Mesenchymal stem cell (in vitro differentiated cells and primary cell): ENCODE results near the gene SEC14L5.

ENCODE experiments used
- DNase-seq: peaks from one replicate; pipeline ENCODE4 v3.0.0-alpha.2; 2013
- H2AFZ ChIP-seq: one replicate; pipeline ENCODE4 v1.6.1; 2013; ENCODE audit warnings: low read depth, mild to moderate bottlenecking, control low read depth, inconsistent platforms, low read length, moderate library complexity
- H2AK5ac ChIP-seq: 2 replicates; pipeline ENCODE4 v1.6.1; 2013; ENCODE audit warnings: low read length, moderate library complexity, mild to moderate bottlenecking, inconsistent platforms; ENCODE audit not compliant: severe bottlenecking
- H2BK120ac ChIP-seq: one replicate; pipeline ENCODE4 v1.6.1; 2013; ENCODE audit warnings: low read depth, mild to moderate bottlenecking, inconsistent platforms, low read length, moderate library complexity
- H2BK12ac ChIP-seq, 2 experiments: one replicate each; pipeline ENCODE4 v1.6.1; 2013; ENCODE audit warnings: inconsistent platforms in 2 of 2, low read length in 2 of 2, mild to moderate bottlenecking in 2 of 2, moderate library complexity in 2 of 2, control low read depth in 1 of 2
- H2BK15ac ChIP-seq: one replicate; pipeline ENCODE4 v1.6.1; 2013; ENCODE audit warnings: mild to moderate bottlenecking, low read depth, inconsistent platforms; ENCODE audit not compliant: poor library complexity, severe bottlenecking
- H2BK5ac ChIP-seq: 2 replicates; pipeline ENCODE4 v1.6.1; 2013; ENCODE audit warnings: low read depth, mild to moderate bottlenecking, low read length, control low read depth, inconsistent platforms; ENCODE audit not compliant: poor library complexity, severe bottlenecking
- H3K14ac ChIP-seq, 2 experiments: one replicate each; pipeline ENCODE4 v1.6.1; 2013; ENCODE audit warnings: inconsistent platforms in 2 of 2, low read length in 2 of 2, control low read depth in 1 of 2, mild to moderate bottlenecking in 1 of 2, moderate library complexity in 1 of 2
- H3K18ac ChIP-seq, 2 experiments: one replicate each; pipeline ENCODE4 v1.6.1; 2013; ENCODE audit warnings: inconsistent platforms in 2 of 2, low read length in 2 of 2, control low read depth in 1 of 2, low read depth in 1 of 2, mild to moderate bottlenecking in 1 of 2
- H3K23ac ChIP-seq, 2 experiments: one replicate each; pipeline ENCODE4 v1.6.1; 2013; ENCODE audit warnings: inconsistent platforms in 2 of 2, low read length in 2 of 2, mild to moderate bottlenecking in 2 of 2, moderate library complexity in 2 of 2, control low read depth in 1 of 2
- H3K27ac ChIP-seq: 2 replicates; pipeline ENCODE4 v1.5.1; 2013; ENCODE audit warnings: mild to moderate bottlenecking, moderate library complexity, low read length, control low read depth, inconsistent platforms; ENCODE audit not compliant: poor library complexity, severe bottlenecking
- H3K27me3 ChIP-seq, 2 experiments: 2 replicates each; pipeline versions ENCODE4 v1.6.1 to v1.7.0; 2013; ENCODE audit warnings: low read length in 2 of 2, mild to moderate bottlenecking in 2 of 2, moderate library complexity in 2 of 2, control low read depth in 1 of 2, inconsistent platforms in 1 of 2; ENCODE audit not compliant: control insufficient read depth in 1 of 2, insufficient read depth in 1 of 2
- H3K36me3 ChIP-seq, 2 experiments: 2 replicates each; pipeline versions ENCODE4 v1.6.1 to v1.7.0; 2013; ENCODE audit warnings: low read length in 2 of 2, control low read depth in 1 of 2, inconsistent platforms in 1 of 2, low read depth in 1 of 2, mild to moderate bottlenecking in 1 of 2; ENCODE audit not compliant: insufficient read depth in 2 of 2, control insufficient read depth in 1 of 2
- H3K4ac ChIP-seq, 2 experiments: one replicate each; pipeline ENCODE4 v1.6.1; 2013; ENCODE audit warnings: inconsistent platforms in 2 of 2, low read length in 2 of 2, mild to moderate bottlenecking in 2 of 2, moderate library complexity in 2 of 2, control low read depth in 1 of 2, low read depth in 1 of 2
- H3K4me1 ChIP-seq: 2 replicates; pipeline ENCODE4 v1.6.1; 2013; ENCODE audit warnings: low read depth, low read length, control low read depth; ENCODE audit not compliant: control insufficient read depth, insufficient read depth
- H3K4me2 ChIP-seq: 2 replicates; pipeline ENCODE4 v1.6.1; 2013; ENCODE audit warnings: low read length, mild to moderate bottlenecking, inconsistent platforms; ENCODE audit not compliant: poor library complexity, severe bottlenecking
- H3K4me3 ChIP-seq, 2 experiments: 2 replicates each; pipeline versions ENCODE4 v1.5.1 to v1.7.0; 2013; ENCODE audit warnings: low read length in 2 of 2, mild to moderate bottlenecking in 2 of 2, control low read depth in 1 of 2, low read depth in 1 of 2; ENCODE audit not compliant: insufficient read depth in 1 of 2
- H3K79me1 ChIP-seq: replicated peaks from 2 replicates; pipeline ENCODE4 v1.6.1; 2013; ENCODE audit warnings: mild to moderate bottlenecking, control low read depth, low read length, inconsistent platforms; ENCODE audit not compliant: poor library complexity, severe bottlenecking
- H3K9ac ChIP-seq: 2 replicates; pipeline ENCODE4 v1.7.0; 2013; ENCODE audit warnings: mild to moderate bottlenecking, low read length, moderate library complexity
- H3K9me3 ChIP-seq: 2 replicates; pipeline ENCODE4 v1.7.0; 2013; ENCODE audit warnings: mild to moderate bottlenecking, low read length; ENCODE audit not compliant: control insufficient read depth
- H4K8ac ChIP-seq: one replicate; pipeline ENCODE4 v1.6.1; 2013; ENCODE audit warnings: inconsistent platforms, mild to moderate bottlenecking, low read length, moderate library complexity
- H4K91ac ChIP-seq: one replicate; pipeline ENCODE4 v1.6.1; 2013; ENCODE audit warnings: mild to moderate bottlenecking, low read length, inconsistent platforms
- WGBS: methylation state at CpG from one replicate; pipeline ENCODE4 v1.1.7; 2013; ENCODE audit warnings: mixed read lengths; 5-methylcytosine and 5-hydroxymethylcytosine counted together

Gene SEC14L5

DNA sequence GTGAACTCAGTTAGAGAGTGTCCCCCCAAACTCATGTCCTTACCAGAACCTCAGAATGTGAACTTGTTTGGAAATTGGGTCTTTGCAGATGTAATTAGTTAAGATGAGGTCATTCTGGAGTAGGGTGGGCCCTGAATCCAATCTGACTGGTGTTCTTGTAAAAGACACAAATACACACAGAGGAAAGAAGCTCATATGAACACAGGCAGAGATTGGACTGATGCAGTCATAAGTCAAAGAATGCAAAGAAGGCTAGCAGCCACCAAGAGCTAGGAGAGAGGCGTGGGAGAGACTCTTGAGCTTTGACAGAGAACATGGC is 77.7 kb downstream of the SEC14L5 start:
- Histone ChIP-seq H2BK5ac (no peak overlapping the region), H2BK120ac (no peak overlapping the region), H3K14ac (no peak overlapping the region), H2AK5ac (no peak overlapping the region), H4K8ac (no peak overlapping the region), H3K4me2 (no peak overlapping the region), H3K4me1 (peaks cover 7% of the 10 kb centered on the region), H3K79me1 (peaks cover 13% of the 10 kb centered on the region), H3K9me3 (no peaks in the 10 kb centered on the region), H3K27me3 (peaks cover 6 to 8% of the 10 kb centered on the region in 2 experiments), H3K23ac (no peak overlapping the region), H2BK12ac (no peak overlapping the region), H3K36me3 (peaks cover 0 to 4% of the 10 kb centered on the region in 2 experiments), H3K4ac (no peak overlapping the region), H3K9ac (no peak overlapping the region), H2BK15ac (no peak overlapping the region), H3K4me3 (no peak overlapping the region), H2AFZ (no peak overlapping the region), H3K18ac (no peak overlapping the region), H4K91ac (no peak overlapping the region), H3K27ac (no peak overlapping the region)
- WGBS: 59% methylated on average over 1 of the region's 1 CpG
- peak; percentile 3 for DNase-seq

DNA sequence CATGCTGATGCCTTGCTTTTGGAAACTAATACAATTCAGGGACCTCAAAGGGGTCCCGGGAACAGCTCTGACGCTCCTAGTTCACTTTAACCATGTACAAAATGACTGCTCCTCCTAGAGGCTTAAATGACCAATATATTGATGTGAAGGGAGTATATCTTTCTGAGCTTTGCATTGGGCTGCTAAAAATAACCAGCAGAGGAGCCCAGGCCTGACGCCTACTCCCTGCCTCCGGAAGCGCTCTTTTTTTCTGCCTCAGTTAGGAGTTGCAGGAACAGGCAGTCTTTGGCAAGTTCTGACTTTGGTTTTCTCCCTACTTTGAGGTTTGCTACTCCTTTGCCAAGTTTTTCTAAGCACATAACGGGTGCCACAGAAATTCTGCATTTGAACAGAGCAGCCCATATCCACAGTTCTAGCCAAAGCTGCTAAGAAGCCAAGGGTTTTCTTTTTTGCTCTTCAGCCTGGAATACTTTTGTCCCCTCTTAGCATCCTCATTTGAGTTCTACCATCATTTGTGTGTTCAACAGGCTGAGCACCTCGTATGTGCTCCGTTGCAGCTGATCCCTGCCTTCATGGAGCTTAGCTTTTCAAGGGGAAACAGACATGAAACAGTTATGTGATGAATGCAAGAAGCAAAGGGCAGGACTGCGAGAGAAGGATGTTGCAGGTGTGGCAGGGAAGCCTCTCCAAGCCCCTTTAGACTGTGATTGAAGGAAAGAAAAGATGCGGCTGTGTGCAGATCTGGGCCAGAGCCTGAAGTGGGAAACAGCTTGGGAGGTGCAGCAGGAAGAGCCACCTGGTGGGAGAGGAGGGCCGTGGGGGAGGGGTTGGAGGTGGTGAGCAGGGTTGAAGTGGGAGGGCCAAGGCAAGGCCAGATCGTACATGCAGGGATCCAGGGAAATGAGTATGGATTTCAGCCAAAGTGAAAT is 78.4 kb downstream of the SEC14L5 start:
- Histone ChIP-seq H2BK12ac (no peak overlapping the region), H4K8ac (no peak overlapping the region), H2AFZ (no peak overlapping the region), H3K9ac (no peak overlapping the region), H3K79me1 (peaks cover 13% of the 10 kb centered on the region), H2AK5ac (no peak overlapping the region), H2BK5ac (no peak overlapping the region), H3K23ac (no peak overlapping the region), H4K91ac (no peak overlapping the region), H3K27me3 (peaks cover 8 to 11% of the 10 kb centered on the region in 2 experiments), H3K27ac (no peak overlapping the region), H3K9me3 (no peaks in the 10 kb centered on the region), H3K4me1 (peaks cover 12% of the 10 kb centered on the region), H3K4me3 (no peak overlapping the region), H3K14ac (no peak overlapping the region), H3K4ac (no peak overlapping the region), H3K36me3 (peaks cover 0 to 3% of the 10 kb centered on the region in 2 experiments), H3K4me2 (no peak overlapping the region), H3K18ac (no peak overlapping the region), H2BK120ac (no peak overlapping the region), H2BK15ac (no peak overlapping the region)
- DNase-seq: peak; percentile 9
- WGBS: 52% methylated on average over 9 of the region's 12 CpGs

DNA sequence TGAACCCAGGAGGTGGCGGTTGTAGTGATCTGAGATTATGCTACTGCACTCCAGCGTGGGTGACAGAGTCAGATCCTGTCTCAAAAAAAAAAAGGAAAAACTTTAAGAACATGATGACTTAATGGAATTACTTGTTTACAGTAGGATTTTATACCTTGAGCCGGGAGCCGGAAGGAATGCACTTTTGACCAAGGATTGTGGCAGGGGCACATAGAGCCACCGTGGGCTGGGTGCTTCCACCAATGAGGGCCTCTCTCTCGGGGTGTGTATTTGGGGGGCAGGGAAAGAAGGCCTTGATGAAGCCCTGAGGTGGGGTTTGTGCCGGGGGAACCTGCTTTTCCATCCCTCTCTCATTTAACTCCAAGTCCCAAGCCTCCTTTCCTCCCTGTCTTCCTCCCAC is 82.3 kb downstream of the SEC14L5 start:
- Histone ChIP-seq H3K4ac (no peak overlapping the region), H3K9ac (no peak overlapping the region), H3K27ac (no peak overlapping the region), H4K8ac (no peak overlapping the region), H3K4me3 (no peak overlapping the region), H2AK5ac (no peak overlapping the region), H3K27me3 (peaks cover 11 to 19% of the 10 kb centered on the region in 2 experiments), H3K79me1 (no peaks in the 10 kb centered on the region), H3K9me3 (no peaks in the 10 kb centered on the region), H3K4me2 (no peak overlapping the region), H2BK15ac (no peak overlapping the region), H2BK5ac (no peak overlapping the region), H3K14ac (no peak overlapping the region), H2BK12ac (no peak overlapping the region), H3K36me3 (no peaks in the 10 kb centered on the region), H4K91ac (no peak overlapping the region), H2AFZ (no peak overlapping the region), H3K4me1 (peaks cover 13% of the 10 kb centered on the region), H3K23ac (no peak overlapping the region), H3K18ac (no peak overlapping the region), H2BK120ac (no peak overlapping the region)
- 73% methylated on average over 5 of the region's 7 CpGs for WGBS
- no peak for DNase-seq

DNA sequence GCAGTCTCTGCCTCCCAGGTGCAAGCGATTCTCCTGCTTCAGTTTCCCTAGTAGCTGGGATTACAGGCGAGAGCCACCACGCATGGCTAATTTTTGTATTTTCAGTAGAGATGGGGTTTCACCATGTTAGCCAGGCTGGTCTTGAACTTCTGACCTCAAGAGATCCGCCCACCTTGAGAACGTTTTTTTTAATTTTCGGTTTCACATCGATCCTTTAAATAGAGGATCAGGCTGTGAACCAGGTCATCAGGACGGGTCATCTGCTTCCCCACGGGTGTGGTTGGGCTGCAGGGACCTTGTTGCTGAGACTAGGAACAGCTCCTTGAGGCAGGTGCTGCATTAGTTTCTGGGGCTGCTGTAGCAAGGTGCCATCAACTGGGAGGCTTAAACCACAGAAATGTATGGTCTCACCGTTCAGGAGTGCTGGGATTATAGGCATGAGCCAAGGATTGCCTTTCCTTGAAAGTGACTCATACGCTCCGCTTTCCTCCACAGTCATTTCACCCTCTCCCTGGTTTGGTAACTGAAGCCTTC is 83.5 kb downstream of the SEC14L5 start:
- no peaks in the 10 kb centered on the region for H3K36me3 ChIP-seq
- H3K27ac ChIP-seq: no peak overlapping the region
- DNase-seq: peak; percentile 70
- no peak overlapping the region for H3K9ac ChIP-seq
- H3K9me3 ChIP-seq: no peaks in the 10 kb centered on the region
- 76% methylated on average over 12 of the region's 12 CpGs for WGBS
- no peak overlapping the region for H2BK120ac ChIP-seq
- peaks cover 16 to 21% of the 10 kb centered on the region in 2 experiments for H3K27me3 ChIP-seq
- no peak overlapping the region for H2BK15ac ChIP-seq
- H2BK12ac ChIP-seq: no peak overlapping the region
- no peak overlapping the region for H3K4me3 ChIP-seq
- H3K18ac ChIP-seq: no peak overlapping the region
- H3K4me1 ChIP-seq: peaks cover 13% of the 10 kb centered on the region
- H2AK5ac ChIP-seq: no peak overlapping the region
- H3K23ac ChIP-seq: no peak overlapping the region
- no peak overlapping the region for H2AFZ ChIP-seq
- H3K4ac ChIP-seq: no peak overlapping the region
- no peak overlapping the region for H2BK5ac ChIP-seq
- no peak overlapping the region for H4K8ac ChIP-seq
- H3K79me1 ChIP-seq: no peaks in the 10 kb centered on the region
- H3K4me2 ChIP-seq: no peak overlapping the region
- no peak overlapping the region for H4K91ac ChIP-seq
- H3K14ac ChIP-seq: no peak overlapping the region
